Choroid plexus epithelial cell (primary cell): ENCODE results near the gene ZFP2.

Experiments
- DNase-seq: peaks from one replicate; pipeline ENCODE4 v3.0.0-alpha.2; 2010; ENCODE audit warnings: low read depth
- H3K4me3 ChIP-seq: 2 replicates; pipeline ENCODE4 v1.5.1; 2011; ENCODE audit warnings: low read depth, mild to moderate bottlenecking, control low read depth, low read length, moderate library complexity
- CTCF ChIP-seq: conservative IDR thresholded peaks from 2 replicates; pipeline ENCODE4 v1.5.1; 2011; ENCODE audit warnings: low read depth, mild to moderate bottlenecking, control low read depth, inconsistent platforms, low read length, moderate library complexity

The ZFP2 gene

GRCh38 chr5:178902849-178903248 lies 7.1 kb downstream of the ZFP2 start:
- DNase-seq = no peak

GRCh38 chr5:178931846-178932760 lies 36.4 kb downstream of the ZFP2 start:
- H3K4me3 ChIP-seq = no peak overlapping the region
- TF ChIP-seq CTCF = no peak
- no peak for DNase-seq

More at GRCh38 chr5:178902849-178903248, 7.1 kb downstream of the ZFP2 start:
- H3K4me3 ChIP-seq = no peak overlapping the region
- no peak for TF ChIP-seq CTCF

- DNase-seq = peak; percentile 97
- peak within 1 kb of the TSS; percentile 78 for H3K4me3 ChIP-seq
- peak; percentile 0 for TF ChIP-seq CTCF
Measured at GRCh38 chr5:178940569-178941360, 45.1 kb downstream of the ZFP2 start, which contains the start of gene ZNF454. Gene ZNF454, plus strand, starts transcription at chr5:178941198. Its CDS starts 1,594 bp downstream, at chr5:178942792.

- no peak for TF ChIP-seq CTCF
- DNase-seq = peak; percentile 25
- peak overlapping the region; percentile 78 for H3K4me3 ChIP-seq
Measured at GRCh38 chr5:178941361-178941760, 45.6 kb downstream of the ZFP2 start.

GRCh38 chr5:178965465-178966055 lies 69.8 kb downstream of the ZFP2 start:
- no peak for DNase-seq
- no peak overlapping the region for H3K4me3 ChIP-seq
- TF ChIP-seq CTCF = no peak

GRCh38 chr5:178981381-178981780 lies 85.7 kb downstream of the ZFP2 start:
- no peak for DNase-seq
- no peak for TF ChIP-seq CTCF
- H3K4me3 ChIP-seq = no peak overlapping the region
